Vagina (tissue), 2 donors: ENCODE results near the gene ADGRL2.

Source experiments
- CTCF ChIP-seq, 3 experiments: fragments of 450-650 bp in 2 of 3; fragments of 200-600 bp in 1 of 3; sonication (generic) in 1 of 3; IDR thresholded peaks; one replicate each; pipeline ENCODE4 v1.5.1; 2017 to 2019; ENCODE audit warnings: antibody characterized with exemption in 3 of 3, mild to moderate bottlenecking in 2 of 3, moderate library complexity in 2 of 3
- POLR2A ChIP-seq, 2 donors: fragments of 450-650 bp; IDR thresholded peaks; one replicate each; pipeline ENCODE4 v1.6.1; 2017; ENCODE audit warnings: antibody characterized with exemption in 2 of 2, mild to moderate bottlenecking in 2 of 2, moderate library complexity in 2 of 2
- POLR2AphosphoS5 ChIP-seq, 2 donors: sonication (generic); formaldehyde crosslinking; IDR thresholded peaks; one replicate each; pipeline ENCODE4 v1.9.0; 2017; ENCODE audit warnings: antibody characterized with exemption in 2 of 2, mild to moderate bottlenecking in 2 of 2, low read depth in 1 of 2; ENCODE audit not compliant: insufficient read depth in 1 of 2

DNA sequence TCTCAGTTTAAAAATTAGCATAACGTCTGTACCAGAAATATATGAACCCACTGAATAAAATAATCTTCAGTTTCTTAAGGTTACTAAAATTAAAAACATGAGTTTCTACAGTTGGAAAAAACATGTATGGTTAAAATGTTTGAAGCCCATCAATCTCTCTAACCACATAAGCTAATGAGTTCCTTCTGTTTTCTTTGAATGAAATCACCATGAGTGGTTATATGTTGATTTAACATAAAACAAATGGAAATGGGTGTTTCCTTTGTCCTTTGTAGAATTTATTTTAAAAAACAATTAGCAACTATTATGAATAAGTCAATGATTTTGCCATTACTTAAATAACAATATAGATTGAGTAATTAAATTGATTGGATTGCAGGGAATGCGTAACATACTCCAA is 3.0 kb upstream of the ADGRL2 start:
- TF ChIP-seq CTCF (IDR thresholded peaks at IDR 0.05) = no peak
- TF ChIP-seq POLR2A (IDR thresholded peaks at IDR 0.05) = no peak
- TF ChIP-seq POLR2AphosphoS5 (IDR thresholded peaks at IDR 0.05; ENCODE audit: insufficient read depth in 1 of 2, low read depth in 1 of 2) = no peak
